HepG2 (cell line): ENCODE data around the gene CCL2.
"Not testable (repeated sequence)": the region's sequence is repeated elsewhere in the genome, so short reads cannot be mapped to it uniquely, and the experiment has no call there.

Source experiments
- CAMTA2 ChIP-seq: sonication (generic); formaldehyde crosslinking; IDR thresholded peaks from 2 replicates; pipeline ENCODE4 v1.4.0; 2020; ENCODE audit warnings: mild to moderate bottlenecking, missing genetic modification reagents, borderline replicate concordance
- CTCF ChIP-seq: sonication (generic); formaldehyde crosslinking; IDR thresholded peaks from 2 replicates; pipeline ENCODE4 v1.5.0; 2020; ENCODE audit warnings: mild to moderate bottlenecking, missing genetic modification reagents, moderate library complexity
- POLR2A ChIP-seq, 2 experiments: IDR thresholded peaks; 2 replicates each; pipeline ENCODE4 v1.6.1; 2011; ENCODE audit warnings: low read depth in 2 of 2, low read length in 2 of 2, mild to moderate bottlenecking in 1 of 2, moderate library complexity in 1 of 2; ENCODE audit not compliant: insufficient read depth in 1 of 2
- TBL1XR1 ChIP-seq: fragments of 150-350 bp; IDR thresholded peaks from 2 replicates; pipeline ENCODE4 v1.6.1; 2014; ENCODE audit warnings: borderline replicate concordance, low read length; ENCODE audit not compliant: partially characterized antibody
- TCF7L2 ChIP-seq: IDR thresholded peaks from 2 replicates; pipeline ENCODE4 v1.6.1; 2011; ENCODE audit warnings: mild to moderate bottlenecking, low read depth, low read length, moderate library complexity
- ZNF331 ChIP-seq: sonication (generic); formaldehyde crosslinking; IDR thresholded peaks from 2 replicates; pipeline ENCODE4 v1.4.0; 2020; ENCODE audit warnings: missing genetic modification reagents

- TF ChIP-seq CTCF (CRISPR knock-in tag); POLR2A (IDR thresholded peaks at IDR 0.05; ENCODE audit: insufficient read depth in 1 of 2, low read depth in 2 of 2, low read length in 2 of 2); ZNF331 (CRISPR knock-in tag); TBL1XR1; CAMTA2 (CRISPR knock-in tag); TCF7L2: not testable (repeated sequence)
Observed at GRCh38 chr17:34227293-34227692, 27.8 kb upstream of the CCL2 start.
